Transverse colon (tissue), 4 donors: ENCODE data around the gene NKAIN2. TPM values are rescaled to one million over a fixed set of nuclear protein-coding genes. Genes with fewer than 3 reads are reported as not detected.

Experiments
- DNase-seq: peaks from one replicate; pipeline ENCODE4 v3.0.0-alpha.2; 2019
- H3K27ac ChIP-seq, 4 donors: fragments of 200-600 bp; sonication (generic); 2 replicates each; pipeline ENCODE4 v1.5.1; 2016 to 2018; ENCODE audit warnings: inconsistent platforms in 4 of 4
- H3K27me3 ChIP-seq: fragments of 200-600 bp; sonication (generic); 2 replicates; pipeline ENCODE4 v1.5.1; 2017; ENCODE audit warnings: inconsistent platforms
- H3K36me3 ChIP-seq, 4 donors: fragments of 200-600 bp; sonication (generic); 2 replicates each; pipeline ENCODE4 v1.5.1; 2017 to 2019; ENCODE audit warnings: inconsistent platforms in 4 of 4
- H3K4me1 ChIP-seq, 4 donors: fragments of 200-600 bp; sonication (generic); 2 replicates each; pipeline ENCODE4 v1.5.1; 2017 to 2020; ENCODE audit warnings: inconsistent platforms in 4 of 4
- H3K4me3 ChIP-seq, 4 donors: fragments of 200-600 bp; sonication (generic); 1 replicate in 1 of 4; 2 replicates in 3 of 4; pipeline versions ENCODE4 v1.5.1 to v1.6.1; 2017 to 2019; ENCODE audit warnings: inconsistent platforms in 4 of 4
- H3K9me3 ChIP-seq, 2 donors: fragments of 200-600 bp; sonication (generic); 2 replicates each; pipeline ENCODE4 v1.5.1; 2017 to 2019; ENCODE audit warnings: inconsistent platforms in 2 of 2
- CTCF ChIP-seq, 5 experiments: fragments of 200-600 bp in 3 of 5; fragments of 450-650 bp in 2 of 5; sonication (generic) in 3 of 5; IDR thresholded peaks; 1 replicate in 2 of 5; 2 replicates in 3 of 5; pipeline ENCODE4 v1.5.1; 2016 to 2017; ENCODE audit warnings: antibody characterized with exemption in 5 of 5, inconsistent platforms in 3 of 5, mild to moderate bottlenecking in 2 of 5, moderate library complexity in 1 of 5
- EP300 ChIP-seq: sonication (generic); formaldehyde crosslinking; IDR thresholded peaks from one replicate; pipeline ENCODE4 v1.6.1; 2017; ENCODE audit warnings: antibody characterized with exemption, low read depth
- POLR2A ChIP-seq: fragments of 450-650 bp; IDR thresholded peaks from one replicate; pipeline ENCODE4 v1.6.1; 2016; ENCODE audit warnings: antibody characterized with exemption, mild to moderate bottlenecking, moderate library complexity
- POLR2AphosphoS5 ChIP-seq, 3 donors: sonication (generic); formaldehyde crosslinking; IDR thresholded peaks; one replicate each; pipeline ENCODE4 v1.6.1; 2016; ENCODE audit warnings: antibody characterized with exemption in 3 of 3
- WGBS, 2 donors: methylation state at CpG; one replicate each; pipeline ENCODE4 v1.1.5; 2018; ENCODE audit warnings: low coverage in 1 of 2; 5-methylcytosine and 5-hydroxymethylcytosine counted together
- in situ Hi-C, 4 donors: fragments of 200-750 bp; cut with MboI; loops; one replicate each; pipeline versions ENCODE4 v1.15.0 to v1.15.1; 2017; ENCODE audit warnings: low sequenced_read_pairs in 3 of 4, low pct_ligation_motif_present in 1 of 4, low pct_unique_long_range_greater_than_20kb in 1 of 4
- intact Hi-C: fragments of 100-400 bp; cut with DNase I; formaldehyde crosslinking; loops from one replicate; pipeline ENCODE4 v1.15.1; 2023; ENCODE audit warnings: low total_unique reads
- total RNA-seq, 4 donors: library from RNA; depleted of rRNA; stranded (reverse); fragments of >200 nt; gene quantifications; one replicate each; pipeline ENCODE4 v1.1.0, GENCODE V29; 2016

Gene NKAIN2
- total RNA-seq, 4 donors from 2014 or later: 0.32 TPM; not detected in 3

- intact Hi-C loops: no loop called here
- Histone ChIP-seq H3K4me1 (no peaks in the 10 kb centered on the region), H3K4me3 (no peak overlapping the region), H3K36me3 (no peaks in the 10 kb centered on the region), H3K27ac (no peak overlapping the region), H3K9me3 (no peaks in the 10 kb centered on the region), H3K27me3 (no peaks in the 10 kb centered on the region)
- DNase-seq: no peak
- TF ChIP-seq CTCF (IDR thresholded peaks at IDR 0.05) (no peak), POLR2AphosphoS5 (IDR thresholded peaks at IDR 0.05) (no peak), EP300 (no peak), POLR2A (no peak)
- in situ Hi-C loops: no loop called here
- 89 to 100% methylated on average over 1 of the region's 1 CpG for WGBS, 2 donors
Measured at GRCh38 chr6:123859291-123859690, 55.6 kb downstream of the NKAIN2 start.

DNA sequence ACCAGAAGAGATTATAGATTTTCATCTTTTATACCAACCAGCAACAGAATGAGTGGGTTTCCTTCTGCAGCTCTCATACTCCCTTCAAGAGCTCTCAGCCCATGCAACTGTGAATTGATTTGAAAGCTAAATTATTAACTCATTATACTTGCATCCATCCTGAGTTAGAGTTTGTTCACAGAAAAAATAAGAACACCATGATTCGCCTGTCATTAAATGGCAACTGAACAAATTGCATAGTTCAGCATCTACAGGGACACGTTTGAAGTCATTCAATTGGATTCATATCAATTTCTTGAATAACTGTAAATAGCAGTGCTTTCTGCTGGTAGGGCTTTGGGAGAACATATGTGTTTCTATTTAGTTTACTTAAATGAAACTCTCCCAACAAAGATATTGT lies 65.7 kb downstream of the NKAIN2 start:
- Histone ChIP-seq H3K4me3 (no peak overlapping the region), H3K4me1 (no peaks in the 10 kb centered on the region), H3K27ac (no peak overlapping the region), H3K36me3 (no peaks in the 10 kb centered on the region), H3K9me3 (no peaks in the 10 kb centered on the region), H3K27me3 (no peaks in the 10 kb centered on the region)
- intact Hi-C loops (no loop called here), in situ Hi-C loops (no loop called here)
- 80 to 81% methylated on average over 2 of the region's 2 CpGs for WGBS, 2 donors
- no peak for DNase-seq
- TF ChIP-seq POLR2AphosphoS5 (IDR thresholded peaks at IDR 0.05) (no peak), POLR2A (no peak), CTCF (IDR thresholded peaks at IDR 0.05) (no peak), EP300 (no peak)

- WGBS, 2 donors: 45 to 80% methylated on average over 1 of the region's 1 CpG
- H3K27ac ChIP-seq: no peak overlapping the region
- H3K27me3 ChIP-seq: no peaks in the 10 kb centered on the region
- intact Hi-C loops: no loop called here
- no peak for DNase-seq
- no peaks in the 10 kb centered on the region for H3K9me3 ChIP-seq
- H3K4me1 ChIP-seq: no peaks in the 10 kb centered on the region
- TF ChIP-seq POLR2AphosphoS5 (IDR thresholded peaks at IDR 0.05) (no peak), POLR2A (no peak), CTCF (IDR thresholded peaks at IDR 0.05) (no peak), EP300 (no peak)
- no peaks in the 10 kb centered on the region for H3K36me3 ChIP-seq
- in situ Hi-C loops: no loop called here
- H3K4me3 ChIP-seq: no peak overlapping the region
Measured at GRCh38 chr6:123873974-123874373, 70.3 kb downstream of the NKAIN2 start.

- Histone ChIP-seq H3K4me3 (no peak overlapping the region), H3K36me3 (no peaks in the 10 kb centered on the region), H3K4me1 (no peaks in the 10 kb centered on the region), H3K27ac (no peak overlapping the region), H3K27me3 (no peaks in the 10 kb centered on the region), H3K9me3 (no peaks in the 10 kb centered on the region)
- intact Hi-C loops: no loop called here
- no peak for DNase-seq
- WGBS, 2 donors: 61 to 82% methylated on average over 1 of the region's 1 CpG
- in situ Hi-C loops: no loop called here
- no peak for TF ChIP-seq POLR2AphosphoS5 (IDR thresholded peaks at IDR 0.05)
- no peak for TF ChIP-seq EP300
- TF ChIP-seq POLR2A: no peak
- no peak for TF ChIP-seq CTCF (IDR thresholded peaks at IDR 0.05)
Measured at GRCh38 chr6:123875784-123876183, 72.1 kb downstream of the NKAIN2 start.
